Neural cell (in vitro differentiated cells): Measurements from ENCODE around the gene LGALS3BP.

Experiments used
- CTCF ChIP-seq: fragments of 450-650 bp; IDR thresholded peaks from 2 replicates; pipeline ENCODE4 v1.5.1; 2014; ENCODE audit warnings: antibody characterized with exemption, mild to moderate bottlenecking, moderate library complexity; ENCODE audit not compliant: poor library complexity, severe bottlenecking
- EP300 ChIP-seq: fragments of 450-650 bp; conservative IDR thresholded peaks from 2 replicates; pipeline ENCODE4 v1.6.1; 2014; ENCODE audit warnings: antibody characterized with exemption, mild to moderate bottlenecking, moderate library complexity; ENCODE audit not compliant: poor library complexity, severe bottlenecking
- EZH2 ChIP-seq: fragments of 200-600, 300-800 bp; shearing (Covaris generic), sonication (generic); IDR thresholded peaks from 2 replicates; pipeline ENCODE4 v1.6.1; 2014; ENCODE audit warnings: antibody characterized with exemption, low read length, borderline replicate concordance, mild to moderate bottlenecking; ENCODE audit not compliant: insufficient read depth, poor library complexity, severe bottlenecking
- MXI1 ChIP-seq: fragments of 450-650 bp; conservative IDR thresholded peaks from 2 replicates; pipeline ENCODE4 v1.6.1; 2014; ENCODE audit warnings: antibody characterized with exemption, mild to moderate bottlenecking; ENCODE audit not compliant: poor library complexity, severe bottlenecking
- POLR2AphosphoS5 ChIP-seq: IDR thresholded peaks from 2 replicates; pipeline ENCODE4 v1.6.1; 2012
- RAD21 ChIP-seq: fragments of 450-650 bp; conservative IDR thresholded peaks from 2 replicates; pipeline ENCODE4 v1.6.1; 2014; ENCODE audit warnings: antibody characterized with exemption, mild to moderate bottlenecking, moderate library complexity
- TAF1 ChIP-seq: IDR thresholded peaks from 2 replicates; pipeline ENCODE4 v1.6.1; 2012; ENCODE audit warnings: low read depth
- TF ChIP-seq, protein P1 (sequence below): IDR thresholded peaks from 2 replicates; pipeline ENCODE4 v1.6.1; 2012; ENCODE audit warnings: borderline replicate concordance

DNA sequence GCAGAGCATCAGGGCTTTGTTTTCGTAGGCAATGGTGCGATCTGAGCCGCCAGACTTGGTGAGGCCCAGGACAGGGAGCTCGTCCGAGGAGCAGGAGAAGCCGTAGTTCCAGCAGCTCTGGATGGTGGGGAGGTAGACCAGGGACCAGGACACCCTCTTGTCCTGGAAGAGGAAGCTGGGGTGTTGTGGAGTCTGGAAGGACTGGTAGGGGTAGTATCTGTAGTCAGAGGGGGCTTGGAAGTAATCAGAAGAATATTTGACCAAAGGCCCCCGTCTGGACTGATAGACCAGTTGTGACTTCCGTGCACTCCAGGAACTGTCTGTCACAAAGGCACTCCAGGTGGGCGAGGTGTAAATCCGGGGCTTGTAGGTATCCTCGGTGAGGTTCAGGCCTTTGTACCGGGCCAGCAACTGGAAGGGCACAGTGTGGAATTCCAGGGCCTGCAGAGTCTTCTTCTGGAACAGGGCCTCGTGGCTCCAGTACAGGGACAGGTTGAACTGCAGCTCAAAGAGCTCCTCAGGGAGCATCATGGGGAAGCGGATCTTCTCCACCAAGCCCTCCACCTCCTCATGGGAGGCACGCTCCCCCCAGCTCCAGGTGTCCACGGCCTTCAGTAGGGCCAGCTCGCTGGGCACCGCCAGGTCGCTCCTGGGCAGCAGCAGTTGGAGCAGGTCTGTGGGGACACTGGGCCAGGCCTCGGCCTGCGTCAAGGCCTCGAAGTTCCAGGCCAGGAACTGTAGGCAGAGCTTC, 7.8 kb downstream of the LGALS3BP start:
- TF ChIP-seq CTCF = no peak
- TF ChIP-seq, protein P1, sequence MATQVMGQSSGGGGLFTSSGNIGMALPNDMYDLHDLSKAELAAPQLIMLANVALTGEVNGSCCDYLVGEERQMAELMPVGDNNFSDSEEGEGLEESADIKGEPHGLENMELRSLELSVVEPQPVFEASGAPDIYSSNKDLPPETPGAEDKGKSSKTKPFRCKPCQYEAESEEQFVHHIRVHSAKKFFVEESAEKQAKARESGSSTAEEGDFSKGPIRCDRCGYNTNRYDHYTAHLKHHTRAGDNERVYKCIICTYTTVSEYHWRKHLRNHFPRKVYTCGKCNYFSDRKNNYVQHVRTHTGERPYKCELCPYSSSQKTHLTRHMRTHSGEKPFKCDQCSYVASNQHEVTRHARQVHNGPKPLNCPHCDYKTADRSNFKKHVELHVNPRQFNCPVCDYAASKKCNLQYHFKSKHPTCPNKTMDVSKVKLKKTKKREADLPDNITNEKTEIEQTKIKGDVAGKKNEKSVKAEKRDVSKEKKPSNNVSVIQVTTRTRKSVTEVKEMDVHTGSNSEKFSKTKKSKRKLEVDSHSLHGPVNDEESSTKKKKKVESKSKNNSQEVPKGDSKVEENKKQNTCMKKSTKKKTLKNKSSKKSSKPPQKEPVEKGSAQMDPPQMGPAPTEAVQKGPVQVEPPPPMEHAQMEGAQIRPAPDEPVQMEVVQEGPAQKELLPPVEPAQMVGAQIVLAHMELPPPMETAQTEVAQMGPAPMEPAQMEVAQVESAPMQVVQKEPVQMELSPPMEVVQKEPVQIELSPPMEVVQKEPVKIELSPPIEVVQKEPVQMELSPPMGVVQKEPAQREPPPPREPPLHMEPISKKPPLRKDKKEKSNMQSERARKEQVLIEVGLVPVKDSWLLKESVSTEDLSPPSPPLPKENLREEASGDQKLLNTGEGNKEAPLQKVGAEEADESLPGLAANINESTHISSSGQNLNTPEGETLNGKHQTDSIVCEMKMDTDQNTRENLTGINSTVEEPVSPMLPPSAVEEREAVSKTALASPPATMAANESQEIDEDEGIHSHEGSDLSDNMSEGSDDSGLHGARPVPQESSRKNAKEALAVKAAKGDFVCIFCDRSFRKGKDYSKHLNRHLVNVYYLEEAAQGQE = no peak
- TF ChIP-seq RAD21 = no peak
- TF ChIP-seq EP300 = no peak
- no peak for TF ChIP-seq EZH2
- no peak for TF ChIP-seq TAF1
- TF ChIP-seq POLR2AphosphoS5 = no peak
- no peak for TF ChIP-seq MXI1
